HCT116 (cell line): Measurements from ENCODE around the gene MAP4K4.

Source experiments
- ATF3 ChIP-seq: IDR thresholded peaks from 2 replicates; pipeline ENCODE4 v1.6.1; 2012
- CEBPB ChIP-seq: IDR thresholded peaks from 2 replicates; pipeline ENCODE4 v1.6.1; 2012; ENCODE audit warnings: low read depth
- CTCF ChIP-seq, 3 experiments: fragments of 200-600 bp in 1 of 3; sonication (generic) in 1 of 3; IDR thresholded peaks in 2 of 3; conservative IDR thresholded peaks in 1 of 3; 2 replicates each; pipeline ENCODE4 v1.5.1; 2012 to 2017; ENCODE audit warnings: low read depth in 2 of 3, low read length in 2 of 3, antibody characterized with exemption in 1 of 3, borderline replicate concordance in 1 of 3, control low read depth in 1 of 3, mild to moderate bottlenecking in 1 of 3, mixed read lengths in 1 of 3, mixed run types in 1 of 3, moderate library complexity in 1 of 3; ENCODE audit not compliant: insufficient read depth in 1 of 3
- EZH2 ChIP-seq: fragments of 200-600 bp; sonication (generic); IDR thresholded peaks from 2 replicates; pipeline ENCODE4 v1.6.1; 2017; ENCODE audit warnings: antibody characterized with exemption, mixed run types
- EZH2phosphoT487 ChIP-seq: fragments of 200-600 bp; IDR thresholded peaks from 2 replicates; pipeline ENCODE4 v1.6.1; 2018; ENCODE audit warnings: antibody characterized with exemption, borderline replicate concordance
- MAX ChIP-seq: IDR thresholded peaks from 2 replicates; pipeline ENCODE4 v1.6.1; 2012
- POLR2A ChIP-seq: IDR thresholded peaks from 2 replicates; pipeline ENCODE4 v1.7.0; 2011; ENCODE audit warnings: borderline replicate concordance; ENCODE audit not compliant: insufficient read depth, insufficient read length; ENCODE audit errors: extremely low read depth
- RAD21 ChIP-seq: IDR thresholded peaks from 2 replicates; pipeline ENCODE4 v1.6.1; 2012; ENCODE audit warnings: low read depth, mild to moderate bottlenecking
- SIN3A ChIP-seq: IDR thresholded peaks from 2 replicates; pipeline ENCODE4 v1.6.1; 2012; ENCODE audit warnings: low read depth
- TCF7L2 ChIP-seq: IDR thresholded peaks from 2 replicates; pipeline ENCODE4 v1.7.0; 2011; ENCODE audit warnings: borderline replicate concordance, inconsistent platforms; ENCODE audit not compliant: insufficient read depth, insufficient read length; ENCODE audit errors: extremely low read depth
- ZBTB33 ChIP-seq: IDR thresholded peaks from 2 replicates; pipeline ENCODE4 v1.6.1; 2011; ENCODE audit warnings: mild to moderate bottlenecking, low read length, moderate library complexity; ENCODE audit not compliant: insufficient replicate concordance; ENCODE audit errors: extremely low read depth

GRCh38 chr2:101843048-101843447 is 145.5 kb downstream of the MAP4K4 start:
- TF ChIP-seq EZH2phosphoT487 (no peak), EZH2 (no peak), CTCF (IDR thresholded peaks at IDR 0.05 in 2 of 3, conservative IDR thresholded peaks at IDR 0.05 in 1 of 3; ENCODE audit: borderline replicate concordance in 1 of 3, insufficient read depth in 1 of 3, low read depth in 2 of 3, low read length in 2 of 3) (no peak), POLR2A (no peak), MAX (no peak), CEBPB (no peak), ZBTB33 (no peak), TCF7L2 (no peak), SIN3A (no peak), ATF3 (no peak), RAD21 (no peak)
